Endothelial cell of umbilical vein (primary cell): ENCODE data around the gene AHRR. TPM values are rescaled to one million over a fixed set of nuclear protein-coding genes. Genes with fewer than 3 reads are reported as not detected.

Source experiments
- BruUV-seq: library from RNA; stranded (reverse); fragments of 400-500 nt; replicated peaks from 2 replicates; lab custom pipeline; 2021; lab: Mats Ljungman, UMichigan
- CTCF ChIA-PET: fragments of 300-600, 350-600 bp; sonication (Branson Sonifier 250); formaldehyde crosslinking; loops from one replicate; lab custom pipeline; 2021; ENCODE audit warnings: antibody characterized with exemption, inconsistent platforms; lab: Charles Lee
- POLR2A ChIA-PET: fragments of 300-600, 350-600 bp; sonication (Branson Sonifier 250); formaldehyde crosslinking; loops from one replicate; lab custom pipeline; 2021; ENCODE audit warnings: antibody characterized with exemption, inconsistent platforms; lab: Charles Lee
- DNase-seq: peaks from one replicate; pipeline ENCODE4 v3.0.0-alpha.2; 2011; ENCODE audit warnings: low read depth, low spot score
- FAIRE-seq: peaks from 2 replicates; lab custom pipeline; 2011; peaks lifted over from hg19 to GRCh38; lab: Jason Lieb, UNC
- H2AFZ ChIP-seq: 2 replicates; pipeline ENCODE4 v1.6.0; 2012; ENCODE audit warnings: low read depth, low read length, control low read depth, inconsistent platforms
- H3K27ac ChIP-seq: 2 replicates; pipeline ENCODE4 v1.5.1; 2011; ENCODE audit warnings: low read depth, mild to moderate bottlenecking, control low read depth, low read length, moderate library complexity; ENCODE audit not compliant: insufficient read depth
- H3K27me3 ChIP-seq, 2 experiments: 2 replicates each; pipeline versions ENCODE4 v1.6.0 to v1.6.1; 2011; ENCODE audit warnings: low read length in 2 of 2, mixed read lengths in 1 of 2; ENCODE audit not compliant: control insufficient read depth in 2 of 2, insufficient read depth in 2 of 2
- H3K36me3 ChIP-seq, 2 experiments: 2 replicates in 1 of 2; 3 replicates in 1 of 2; pipeline ENCODE4 v1.5.1; 2011; ENCODE audit warnings: low read length in 2 of 2, mild to moderate bottlenecking in 1 of 2, moderate library complexity in 1 of 2; ENCODE audit not compliant: control insufficient read depth in 2 of 2, insufficient read depth in 2 of 2; ENCODE audit errors: extremely low read depth in 1 of 2
- H3K4me1 ChIP-seq: 3 replicates; pipeline ENCODE4 v1.5.1; 2011; ENCODE audit warnings: mild to moderate bottlenecking, low read length; ENCODE audit not compliant: control insufficient read depth, insufficient read depth; ENCODE audit errors: extremely low read depth
- H3K4me2 ChIP-seq: 2 replicates; pipeline ENCODE4 v1.6.1; 2011; ENCODE audit warnings: low read length, control low read depth, mixed read lengths; ENCODE audit not compliant: insufficient read depth
- H3K4me3 ChIP-seq, 3 experiments: fragments of 200-600 bp in 1 of 3; sonication (generic), shearing (Covaris generic) in 1 of 3; replicated peaks in 1 of 3; 2 replicates each; pipeline ENCODE4 v1.5.1; 2011 to 2016; ENCODE audit warnings: control low read depth in 3 of 3, low read length in 3 of 3, mild to moderate bottlenecking in 2 of 3, inconsistent platforms in 1 of 3, low read depth in 1 of 3, moderate library complexity in 1 of 3; ENCODE audit not compliant: insufficient read depth in 1 of 3
- H3K79me2 ChIP-seq: 2 replicates; pipeline ENCODE4 v1.6.0; 2012; ENCODE audit warnings: low read length, inconsistent platforms; ENCODE audit not compliant: control insufficient read depth, insufficient read depth
- H3K9ac ChIP-seq: replicated peaks from 2 replicates; pipeline ENCODE3; 2011; ENCODE audit warnings: low read length, control low read depth; ENCODE audit not compliant: insufficient read depth; ENCODE audit errors: extremely low read depth
- H3K9me1 ChIP-seq: replicated peaks from 3 replicates; pipeline ENCODE4 v1.6.0; 2011; ENCODE audit warnings: mild to moderate bottlenecking, low read length; ENCODE audit not compliant: control insufficient read depth, insufficient read depth; ENCODE audit errors: extremely low read depth
- H3K9me3 ChIP-seq: replicated peaks from 2 replicates; pipeline ENCODE4 v1.5.1; 2012; ENCODE audit warnings: low read length, inconsistent platforms; ENCODE audit not compliant: control insufficient read depth, insufficient read depth
- H4K20me1 ChIP-seq: replicated peaks from 2 replicates; pipeline ENCODE3; 2011; ENCODE audit warnings: mild to moderate bottlenecking, low read length; ENCODE audit not compliant: control insufficient read depth, insufficient read depth; ENCODE audit errors: extremely low read depth
- EZH2 ChIP-seq: IDR thresholded peaks from 2 replicates; pipeline ENCODE4 v1.6.1; 2012; ENCODE audit warnings: borderline replicate concordance, low read depth, mild to moderate bottlenecking, moderate library complexity, low read length, inconsistent platforms; ENCODE audit not compliant: severe bottlenecking
- FOS ChIP-seq: IDR thresholded peaks from 2 replicates; pipeline ENCODE4 v1.6.1; 2011; ENCODE audit warnings: mild to moderate bottlenecking, low read length, moderate library complexity, borderline replicate concordance; ENCODE audit not compliant: insufficient read depth
- GATA2 ChIP-seq: IDR thresholded peaks from 2 replicates; pipeline ENCODE4 v1.7.0; 2011; ENCODE audit warnings: low read depth, mild to moderate bottlenecking, moderate library complexity, mixed read lengths, low read length; ENCODE audit not compliant: insufficient read length, insufficient read depth
- JUN ChIP-seq: IDR thresholded peaks from 2 replicates; pipeline ENCODE4 v1.6.1; 2011; ENCODE audit warnings: borderline replicate concordance, low read depth; ENCODE audit not compliant: insufficient read length, insufficient read depth
- MYC ChIP-seq: IDR thresholded peaks from one replicate; pipeline ENCODE4 v1.6.1; 2011; ENCODE audit warnings: mild to moderate bottlenecking, low read depth, low read length
- POLR2A ChIP-seq: IDR thresholded peaks from 2 replicates; pipeline ENCODE4 v1.6.1; 2012; ENCODE audit warnings: low read depth, mild to moderate bottlenecking, control low read depth, low read length
- POLR2AphosphoS5 ChIP-seq: IDR thresholded peaks from 2 replicates; pipeline ENCODE4 v1.6.1; 2012; ENCODE audit warnings: low read depth, mild to moderate bottlenecking, control low read depth, low read length, moderate library complexity; ENCODE audit not compliant: insufficient read depth
- dilution Hi-C: fragments of 300-500 bp; cut with MboI; formaldehyde crosslinking; loops from one replicate; pipeline ENCODE4 v1.15.0; 2019; ENCODE audit warnings: low sequenced_read_pairs; ENCODE audit not compliant: extremely low pct_ligation_motif_present
- intact Hi-C: fragments of 100-400 bp; cut with micrococcal nuclease; formaldehyde crosslinking; loops from one replicate; pipeline ENCODE4 v1.10.0; 2022
- polyA plus RNA-seq, 4 experiments: library from polyadenylated mRNA; depleted of rRNA in 3 of 4; stranded (reverse) in 3 of 4; unstranded in 1 of 4; fragments of >200 nt; gene quantifications; 2 replicates each; pipeline versions ENCODE4 v1.2.1 to v1.2.3, GENCODE V29; 2011 to 2012; ENCODE audit warnings: missing spikeins in 1 of 4
- total RNA-seq: library from RNA; stranded (reverse); gene quantifications from 2 replicates; pipeline ENCODE4 v1.2.3, GENCODE V29; 2021
- TF ChIP-seq, protein P1 (sequence below), 2 donors: IDR thresholded peaks; 1 replicate in 1 of 2; 2 replicates in 1 of 2; pipeline ENCODE4 v1.5.1; 2011; ENCODE audit warnings: low read length in 2 of 2, mild to moderate bottlenecking in 2 of 2, moderate library complexity in 2 of 2, control low read depth in 1 of 2, inconsistent platforms in 1 of 2, low read depth in 1 of 2; ENCODE audit not compliant: insufficient read depth in 1 of 2; ENCODE audit errors: extremely low read depth in 1 of 2
- TF ChIP-seq, protein P2 (sequence below): IDR thresholded peaks from 2 replicates; pipeline ENCODE4 v1.6.1; 2011; ENCODE audit not compliant: insufficient read depth, insufficient read length

AHRR gene
- total and polyA plus RNA-seq, 2 donors (not counting 3 experiments of a cell fraction or from before 2014, with no cell fraction given): 3.1 to 7.3 TPM

GRCh38 chr5:457195-457961 is 135.9 kb downstream of the AHRR start:
- ChIA-PET CTCF (interaction anchor here (1.2 to 1.6 kb wide), 2 partner anchors 11 to 26 kb away, joined by 4 to 13 read pairs; no protein-coding TSS in a partner anchor), POLR2A (no interaction called here)
- H3K9me3 ChIP-seq: no peaks in the 10 kb centered on the region
- dilution Hi-C loops: no loop called here
- no peak for TF ChIP-seq POLR2A
- TF ChIP-seq FOS: no peak
- TF ChIP-seq EZH2: no peak
- TF ChIP-seq, protein P1, sequence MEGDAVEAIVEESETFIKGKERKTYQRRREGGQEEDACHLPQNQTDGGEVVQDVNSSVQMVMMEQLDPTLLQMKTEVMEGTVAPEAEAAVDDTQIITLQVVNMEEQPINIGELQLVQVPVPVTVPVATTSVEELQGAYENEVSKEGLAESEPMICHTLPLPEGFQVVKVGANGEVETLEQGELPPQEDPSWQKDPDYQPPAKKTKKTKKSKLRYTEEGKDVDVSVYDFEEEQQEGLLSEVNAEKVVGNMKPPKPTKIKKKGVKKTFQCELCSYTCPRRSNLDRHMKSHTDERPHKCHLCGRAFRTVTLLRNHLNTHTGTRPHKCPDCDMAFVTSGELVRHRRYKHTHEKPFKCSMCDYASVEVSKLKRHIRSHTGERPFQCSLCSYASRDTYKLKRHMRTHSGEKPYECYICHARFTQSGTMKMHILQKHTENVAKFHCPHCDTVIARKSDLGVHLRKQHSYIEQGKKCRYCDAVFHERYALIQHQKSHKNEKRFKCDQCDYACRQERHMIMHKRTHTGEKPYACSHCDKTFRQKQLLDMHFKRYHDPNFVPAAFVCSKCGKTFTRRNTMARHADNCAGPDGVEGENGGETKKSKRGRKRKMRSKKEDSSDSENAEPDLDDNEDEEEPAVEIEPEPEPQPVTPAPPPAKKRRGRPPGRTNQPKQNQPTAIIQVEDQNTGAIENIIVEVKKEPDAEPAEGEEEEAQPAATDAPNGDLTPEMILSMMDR (IDR thresholded peaks at IDR 0.05; ENCODE audit: extremely low read depth in 1 of 2, insufficient read depth in 1 of 2, low read depth in 1 of 2, low read length in 2 of 2): no peak
- TF ChIP-seq POLR2AphosphoS5: no peak
- TF ChIP-seq JUN: no peak
- TF ChIP-seq MYC: no peak
- TF ChIP-seq, protein P2, sequence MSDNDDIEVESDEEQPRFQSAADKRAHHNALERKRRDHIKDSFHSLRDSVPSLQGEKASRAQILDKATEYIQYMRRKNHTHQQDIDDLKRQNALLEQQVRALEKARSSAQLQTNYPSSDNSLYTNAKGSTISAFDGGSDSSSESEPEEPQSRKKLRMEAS: no peak
- no peak for TF ChIP-seq GATA2
- intact Hi-C loops: no loop called here
- no peaks in the 10 kb centered on the region for H3K9me1 ChIP-seq
- FAIRE-seq (no peak), DNase-seq (no peak)
- no peak overlapping the region for H3K4me2 ChIP-seq
- BruUV-seq: no TSS peak
- no peak overlapping the region for H2AFZ ChIP-seq
- no peaks in the 10 kb centered on the region for H3K4me1 ChIP-seq
- H3K36me3 ChIP-seq: peaks cover 11 to 42% of the 10 kb centered on the region in 2 experiments
- no peaks in the 10 kb centered on the region for H3K27me3 ChIP-seq
- no peak overlapping the region for H3K4me3 ChIP-seq
- H3K27ac ChIP-seq: no peak overlapping the region
- no peaks in the 10 kb centered on the region for H4K20me1 ChIP-seq
- no peak overlapping the region for H3K9ac ChIP-seq
- H3K79me2 ChIP-seq: peaks cover 19% of the 10 kb centered on the region
